ENCODE measurements around the gene DOK1.

Gene DOK1

GRCh38 chr2:74525717-74526648, 28.5 kb upstream of the DOK1 start, which contains the start of gene DQX1:
DQX1 (minus strand) TSS chr2:74526231; CDS start chr2:74525729, 502 bp downstream.
- no peak within 1 kb of the TSS for H3K9ac ChIP-seq (ENCODE audit: low read depth, low read length)
- no peaks in the 10 kb centered on the region for H3K27me3 ChIP-seq (ENCODE audit: insufficient read depth, low read length, poor library complexity)
- peaks cover 15% of the 10 kb centered on the region; the same call in 1 of the 2 replicates for H4K20me1 ChIP-seq (ENCODE audit: insufficient read depth, low read length)
- H3K9me3 ChIP-seq (ENCODE audit: insufficient read depth, low read length, severe bottlenecking) = no peaks in the 10 kb centered on the region
- peaks cover 35% of the 10 kb centered on the region for H3K79me2 ChIP-seq (ENCODE audit: insufficient read depth, low read length)
- no peak within 1 kb of the TSS for H2AFZ ChIP-seq (ENCODE audit: low read depth, low read length)
- H3K27ac ChIP-seq (ENCODE audit: low read length) = no peak within 1 kb of the TSS
- ATAC-seq (ENCODE audit: insufficient read depth, low read depth) (no peak), DNase-seq (peak; percentile 31)
- H3K36me3 ChIP-seq (ENCODE audit: insufficient read depth, low read length) = peaks cover 41% of the 10 kb centered on the region
- peak within 1 kb of the TSS; percentile 87; the same call in 1 of the 2 replicates for H3K4me2 ChIP-seq (ENCODE audit: insufficient read depth, low read length)
- TF ChIP-seq, protein P1, sequence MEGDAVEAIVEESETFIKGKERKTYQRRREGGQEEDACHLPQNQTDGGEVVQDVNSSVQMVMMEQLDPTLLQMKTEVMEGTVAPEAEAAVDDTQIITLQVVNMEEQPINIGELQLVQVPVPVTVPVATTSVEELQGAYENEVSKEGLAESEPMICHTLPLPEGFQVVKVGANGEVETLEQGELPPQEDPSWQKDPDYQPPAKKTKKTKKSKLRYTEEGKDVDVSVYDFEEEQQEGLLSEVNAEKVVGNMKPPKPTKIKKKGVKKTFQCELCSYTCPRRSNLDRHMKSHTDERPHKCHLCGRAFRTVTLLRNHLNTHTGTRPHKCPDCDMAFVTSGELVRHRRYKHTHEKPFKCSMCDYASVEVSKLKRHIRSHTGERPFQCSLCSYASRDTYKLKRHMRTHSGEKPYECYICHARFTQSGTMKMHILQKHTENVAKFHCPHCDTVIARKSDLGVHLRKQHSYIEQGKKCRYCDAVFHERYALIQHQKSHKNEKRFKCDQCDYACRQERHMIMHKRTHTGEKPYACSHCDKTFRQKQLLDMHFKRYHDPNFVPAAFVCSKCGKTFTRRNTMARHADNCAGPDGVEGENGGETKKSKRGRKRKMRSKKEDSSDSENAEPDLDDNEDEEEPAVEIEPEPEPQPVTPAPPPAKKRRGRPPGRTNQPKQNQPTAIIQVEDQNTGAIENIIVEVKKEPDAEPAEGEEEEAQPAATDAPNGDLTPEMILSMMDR (IDR thresholded peaks at IDR 0.05; ENCODE audit: borderline replicate concordance, extremely low read depth, low read length, poor library complexity, severe bottlenecking) = no peak
- TF ChIP-seq EZH2 (IDR thresholded peaks at IDR 0.05; ENCODE audit: borderline replicate concordance, low read depth, low read length, severe bottlenecking) = no peak
- H3K4me1 ChIP-seq (ENCODE audit: insufficient read depth, low read length) = peaks cover 27% of the 10 kb centered on the region
- no peak within 1 kb of the TSS for H3K4me3 ChIP-seq (ENCODE audit: low read depth in 1 of 2, low read length in 2 of 2)

DNA sequence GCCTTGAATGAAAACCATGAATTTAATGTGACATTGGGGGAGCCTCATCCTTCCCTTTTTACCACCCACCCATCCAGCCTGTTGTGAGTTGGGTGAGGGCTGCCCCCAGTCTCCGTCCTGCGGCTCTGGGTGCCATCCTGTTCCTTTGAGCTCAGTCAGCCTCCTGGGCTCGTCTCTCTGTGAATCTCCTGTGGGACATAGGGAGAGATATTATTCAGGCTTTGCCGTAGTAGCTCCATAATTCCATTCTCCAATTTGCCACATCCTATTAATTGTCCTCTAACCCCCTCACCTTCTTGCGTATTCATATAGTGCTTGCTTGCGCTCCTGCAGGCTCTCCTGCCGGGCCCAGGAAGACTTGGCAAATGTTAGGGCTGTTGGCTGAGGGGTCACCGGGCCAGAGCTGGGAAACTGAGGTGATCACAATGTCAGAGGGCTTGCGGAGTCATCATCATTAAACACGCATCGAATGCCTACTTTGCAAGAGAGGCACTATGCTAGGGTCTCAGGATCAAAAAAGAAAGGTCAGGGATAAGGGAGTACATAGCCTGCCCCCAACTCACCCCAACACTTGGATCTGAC, 27.8 kb upstream of the DOK1 start:
- DNase-seq (no peak), ATAC-seq (ENCODE audit: insufficient read depth, low read depth) (no peak)
- peak overlapping the region; percentile 87; the same call in 1 of the 2 replicates for H3K4me2 ChIP-seq (ENCODE audit: insufficient read depth, low read length)
- no peak overlapping the region for H2AFZ ChIP-seq (ENCODE audit: low read depth, low read length)
- no peaks in the 10 kb centered on the region for H3K27me3 ChIP-seq (ENCODE audit: insufficient read depth, low read length, poor library complexity)
- H3K4me3 ChIP-seq (ENCODE audit: low read depth in 1 of 2, low read length in 2 of 2) = no peak overlapping the region
- H3K27ac ChIP-seq (ENCODE audit: low read length) = no peak overlapping the region
- H3K4me1 ChIP-seq (ENCODE audit: insufficient read depth, low read length) = peaks cover 34% of the 10 kb centered on the region
- peaks cover 38% of the 10 kb centered on the region for H3K79me2 ChIP-seq (ENCODE audit: insufficient read depth, low read length)
- peaks cover 15% of the 10 kb centered on the region; the same call in 1 of the 2 replicates for H4K20me1 ChIP-seq (ENCODE audit: insufficient read depth, low read length)
- no peak for TF ChIP-seq EZH2 (IDR thresholded peaks at IDR 0.05; ENCODE audit: borderline replicate concordance, low read depth, low read length, severe bottlenecking)
- TF ChIP-seq, protein P1 (IDR thresholded peaks at IDR 0.05; ENCODE audit: borderline replicate concordance, extremely low read depth, low read length, poor library complexity, severe bottlenecking) = no peak
- H3K9ac ChIP-seq (ENCODE audit: low read depth, low read length) = no peak overlapping the region
- no peaks in the 10 kb centered on the region for H3K9me3 ChIP-seq (ENCODE audit: insufficient read depth, low read length, severe bottlenecking)
- H3K36me3 ChIP-seq (ENCODE audit: insufficient read depth, low read length) = peaks cover 49% of the 10 kb centered on the region

DNA sequence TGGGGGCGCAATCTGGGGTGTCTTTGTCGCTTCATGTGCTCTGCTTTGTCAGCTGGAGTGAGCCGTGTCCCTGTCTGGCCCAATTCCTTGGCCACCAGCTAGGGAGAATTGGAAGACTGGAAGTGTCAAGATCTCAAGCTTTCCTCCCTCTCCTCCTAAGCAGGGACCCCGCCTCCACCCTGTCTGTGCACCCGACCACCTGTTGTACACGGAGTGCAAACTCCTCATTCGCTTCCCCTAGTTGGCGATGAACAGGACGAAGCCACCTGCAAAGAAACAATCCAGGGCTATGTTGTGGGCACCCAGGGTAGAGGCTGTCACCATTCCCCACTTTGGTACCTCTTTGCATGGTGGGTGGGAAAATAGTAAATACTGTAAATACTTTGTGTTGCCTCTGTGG, 26.8 kb upstream of the DOK1 start:
- H3K79me2 ChIP-seq (ENCODE audit: insufficient read depth, low read length) = peaks cover 38% of the 10 kb centered on the region
- peaks cover 38% of the 10 kb centered on the region for H3K4me1 ChIP-seq (ENCODE audit: insufficient read depth, low read length)
- no peaks in the 10 kb centered on the region for H3K27me3 ChIP-seq (ENCODE audit: insufficient read depth, low read length, poor library complexity)
- H4K20me1 ChIP-seq (ENCODE audit: insufficient read depth, low read length) = peaks cover 15% of the 10 kb centered on the region; the same call in 1 of the 2 replicates
- no peak overlapping the region for H3K27ac ChIP-seq (ENCODE audit: low read length)
- peak overlapping the region in 1 of 2 experiments; percentile 67; a peak in 2 of 4 replicates for H3K4me3 ChIP-seq (ENCODE audit: low read depth in 1 of 2, low read length in 2 of 2)
- DNase-seq (no peak), ATAC-seq (ENCODE audit: insufficient read depth, low read depth) (no peak)
- H2AFZ ChIP-seq (ENCODE audit: low read depth, low read length) = no peak overlapping the region
- peak overlapping the region; percentile 87 for H3K4me2 ChIP-seq (ENCODE audit: insufficient read depth, low read length)
- H3K9me3 ChIP-seq (ENCODE audit: insufficient read depth, low read length, severe bottlenecking) = no peaks in the 10 kb centered on the region
- TF ChIP-seq EZH2 (IDR thresholded peaks at IDR 0.05; ENCODE audit: borderline replicate concordance, low read depth, low read length, severe bottlenecking) = no peak
- TF ChIP-seq, protein P1 (IDR thresholded peaks at IDR 0.05; ENCODE audit: borderline replicate concordance, extremely low read depth, low read length, poor library complexity, severe bottlenecking) = no peak
- H3K36me3 ChIP-seq (ENCODE audit: insufficient read depth, low read length) = peaks cover 58% of the 10 kb centered on the region
- H3K9ac ChIP-seq (ENCODE audit: low read depth, low read length) = no peak overlapping the region

Data from DND-41 (cell line).